ENCODE data around the gene ECE1. TPM values are rescaled to one million over a fixed set of nuclear protein-coding genes. Genes with fewer than 3 reads are reported as not detected.
"Not testable (repeated sequence)": the region's sequence is repeated elsewhere in the genome, so short reads cannot be mapped to it uniquely, and the experiment has no call there.

The ECE1 gene
- total RNA-seq, 1 experiment from 2014 or later = 192 TPM

GRCh38 chr1:21192284-21192683 lies 98.0 kb downstream of the ECE1 start:
- BruUV-seq (replicated peaks) = no TSS peak
- H3K4me1 ChIP-seq (ENCODE audit: control insufficient read depth, insufficient read depth, low read length) = no peaks in the 10 kb centered on the region
- no peak for DNase-seq (ENCODE audit: low read depth, low spot score)
- H3K4me3 ChIP-seq (ENCODE audit: low read depth in 2 of 2, low read length in 2 of 2) = no peak overlapping the region
- H3K27ac ChIP-seq (ENCODE audit: low read length) = no peak overlapping the region
- no peaks in the 10 kb centered on the region for H3K9me3 ChIP-seq (ENCODE audit: control insufficient read depth, insufficient read depth, low read depth, low read length)
- ChIA-PET POLR2A (no interaction called here), CTCF (interaction anchor here (0.7 kb wide), 1 partner anchor 20 kb away, joined by 10 read pairs; no protein-coding TSS in a partner anchor)
- intact Hi-C loops (cut with micrococcal nuclease; ENCODE audit: unreplicated experiment) = loop anchor here (10.0 kb wide), 1 partner anchor 207 kb away; no protein-coding TSS in a partner anchor
- no peaks in the 10 kb centered on the region for H3K27me3 ChIP-seq (ENCODE audit: control insufficient read depth, insufficient read depth, low read length)
- H3K36me3 ChIP-seq (ENCODE audit: control insufficient read depth, insufficient read depth, low read length) = no peaks in the 10 kb centered on the region
- in situ Hi-C loops (cut with HindIII; ENCODE audit: low pct_unique_long_range_greater_than_20kb, low sequenced_read_pairs) = no loop called here
- TF ChIP-seq POLR2AphosphoS5 (IDR thresholded peaks at IDR 0.05; ENCODE audit: low read depth, low read length) = no peak
- ATAC-seq = no peak

DNA sequence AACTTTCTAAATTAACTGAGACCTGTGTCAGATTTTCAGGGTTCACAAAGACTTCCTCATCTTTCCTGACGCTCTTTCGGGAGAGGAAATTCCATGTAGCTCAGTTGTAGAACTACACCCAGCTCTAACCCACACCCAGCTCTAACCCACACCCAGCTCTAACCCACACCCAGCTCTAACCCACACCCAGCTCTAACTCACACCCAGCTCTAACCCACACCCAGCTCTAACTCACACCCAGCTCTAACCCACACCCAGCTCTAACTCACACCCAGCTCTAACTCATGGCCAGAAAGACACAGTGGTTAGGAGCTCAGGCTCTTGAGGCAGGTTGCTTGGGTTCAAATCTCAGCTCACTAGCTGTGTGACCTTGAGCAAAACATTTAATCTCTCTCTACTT lies 99.5 kb downstream of the ECE1 start:
- ATAC-seq; DNase-seq (ENCODE audit: low read depth, low spot score): not testable (repeated sequence)

DNA sequence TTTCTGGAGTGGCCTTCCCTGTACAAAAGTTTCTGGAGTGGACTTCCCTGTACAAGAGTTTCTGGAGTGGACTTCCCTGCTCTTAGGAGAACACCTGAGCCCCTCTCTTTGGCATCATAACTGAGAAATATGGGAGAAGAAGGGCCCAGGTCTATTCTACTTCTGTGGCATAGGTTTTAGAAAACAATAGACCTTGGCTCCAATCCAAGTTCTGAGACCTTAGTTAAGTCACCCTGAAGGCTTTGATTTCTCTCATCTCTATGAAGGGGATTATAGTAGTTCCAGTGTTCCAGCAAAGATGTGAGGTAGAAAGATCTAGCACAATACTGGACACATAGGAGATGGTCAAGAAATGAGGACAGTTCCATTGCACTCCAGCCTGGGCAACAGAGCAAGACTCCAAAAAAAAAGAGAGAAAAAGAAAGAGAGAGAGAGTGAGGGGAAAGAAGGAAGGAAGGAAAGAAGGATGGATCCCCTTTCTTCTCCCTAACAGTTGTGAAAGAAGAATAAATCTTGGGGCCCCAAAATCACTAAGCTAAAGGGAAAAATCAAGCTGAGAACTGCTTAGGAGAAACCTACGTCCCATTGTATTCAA lies 100.3 kb downstream of the ECE1 start:
- Histone ChIP-seq H3K36me3 (ENCODE audit: control insufficient read depth, insufficient read depth, low read length) (no peaks in the 10 kb centered on the region), H3K4me3 (ENCODE audit: low read depth in 2 of 2, low read length in 2 of 2) (no peak overlapping the region), H3K27ac (ENCODE audit: low read length) (no peak overlapping the region), H3K27me3 (ENCODE audit: control insufficient read depth, insufficient read depth, low read length) (no peaks in the 10 kb centered on the region), H3K4me1 (ENCODE audit: control insufficient read depth, insufficient read depth, low read length) (no peaks in the 10 kb centered on the region), H3K9me3 (ENCODE audit: control insufficient read depth, insufficient read depth, low read depth, low read length) (no peaks in the 10 kb centered on the region)
- TF ChIP-seq SIN3A (IDR thresholded peaks at IDR 0.05; ENCODE audit: borderline replicate concordance, insufficient read depth, low read depth, low read length) (no peak), TCF7L2 (IDR thresholded peaks at IDR 0.05; ENCODE audit: low read depth, low read length) (no peak), REST (IDR thresholded peaks at IDR 0.05; ENCODE audit: insufficient read depth in 1 of 2, low read depth in 2 of 2, low read length in 1 of 2) (no peak), POLR2AphosphoS5 (IDR thresholded peaks at IDR 0.05; ENCODE audit: low read depth, low read length) (no peak)
- TF ChIP-seq, protein P1, sequence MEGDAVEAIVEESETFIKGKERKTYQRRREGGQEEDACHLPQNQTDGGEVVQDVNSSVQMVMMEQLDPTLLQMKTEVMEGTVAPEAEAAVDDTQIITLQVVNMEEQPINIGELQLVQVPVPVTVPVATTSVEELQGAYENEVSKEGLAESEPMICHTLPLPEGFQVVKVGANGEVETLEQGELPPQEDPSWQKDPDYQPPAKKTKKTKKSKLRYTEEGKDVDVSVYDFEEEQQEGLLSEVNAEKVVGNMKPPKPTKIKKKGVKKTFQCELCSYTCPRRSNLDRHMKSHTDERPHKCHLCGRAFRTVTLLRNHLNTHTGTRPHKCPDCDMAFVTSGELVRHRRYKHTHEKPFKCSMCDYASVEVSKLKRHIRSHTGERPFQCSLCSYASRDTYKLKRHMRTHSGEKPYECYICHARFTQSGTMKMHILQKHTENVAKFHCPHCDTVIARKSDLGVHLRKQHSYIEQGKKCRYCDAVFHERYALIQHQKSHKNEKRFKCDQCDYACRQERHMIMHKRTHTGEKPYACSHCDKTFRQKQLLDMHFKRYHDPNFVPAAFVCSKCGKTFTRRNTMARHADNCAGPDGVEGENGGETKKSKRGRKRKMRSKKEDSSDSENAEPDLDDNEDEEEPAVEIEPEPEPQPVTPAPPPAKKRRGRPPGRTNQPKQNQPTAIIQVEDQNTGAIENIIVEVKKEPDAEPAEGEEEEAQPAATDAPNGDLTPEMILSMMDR (IDR thresholded peaks at IDR 0.05) = no peak
- ChIA-PET POLR2A (no interaction called here), CTCF (no interaction called here)
- ATAC-seq (no peak), DNase-seq (ENCODE audit: low read depth, low spot score) (no peak)
- in situ Hi-C loops (cut with HindIII; ENCODE audit: low pct_unique_long_range_greater_than_20kb, low sequenced_read_pairs) (no loop called here), intact Hi-C loops (cut with micrococcal nuclease; ENCODE audit: unreplicated experiment) (loop anchor here (10.0 kb wide), 1 partner anchor 205 kb away; no protein-coding TSS in a partner anchor)
- BruUV-seq (replicated peaks) = no TSS peak

More for the DNA sequence above, 99.5 kb downstream of the ECE1 start:
- H3K27ac ChIP-seq (ENCODE audit: low read length); H3K36me3 ChIP-seq (ENCODE audit: control insufficient read depth, insufficient read depth, low read length); H3K9me3 ChIP-seq (ENCODE audit: control insufficient read depth, insufficient read depth, low read depth, low read length); H3K4me1 ChIP-seq (ENCODE audit: control insufficient read depth, insufficient read depth, low read length); H3K27me3 ChIP-seq (ENCODE audit: control insufficient read depth, insufficient read depth, low read length); H3K4me3 ChIP-seq (ENCODE audit: low read depth in 2 of 2, low read length in 2 of 2); CTCF ChIA-PET; in situ Hi-C loops (cut with HindIII; ENCODE audit: low pct_unique_long_range_greater_than_20kb, low sequenced_read_pairs); BruUV-seq (replicated peaks); POLR2A ChIA-PET: not testable (repeated sequence)
- intact Hi-C loops (cut with micrococcal nuclease; ENCODE audit: unreplicated experiment) = loop anchor here (10.0 kb wide), 1 partner anchor 206 kb away; no protein-coding TSS in a partner anchor
